Chondrocyte (in vitro differentiated cells): ENCODE measurements around the gene WDR91. TPM values are rescaled to one million over a fixed set of nuclear protein-coding genes. Genes with fewer than 3 reads are reported as not detected.

Source experiments
- DNase-seq: peaks from one replicate; pipeline ENCODE4 v3.0.0; 2021; ENCODE audit warnings: mixed read lengths, low spot score
- H3K27ac Mint-ChIP-seq: one replicate; pipeline ENCODE4 v1.8.0; 2021; ENCODE audit warnings: mild to moderate bottlenecking, moderate library complexity, mixed read lengths; ENCODE audit not compliant: unreplicated experiment
- H3K27me3 Mint-ChIP-seq: 2 replicates; pipeline ENCODE4 v1.8.0; 2021; ENCODE audit warnings: low read depth, mixed read lengths
- H3K36me3 Mint-ChIP-seq: 2 replicates; pipeline ENCODE4 v1.8.0; 2021; ENCODE audit warnings: low read depth, mixed read lengths
- H3K4me1 Mint-ChIP-seq: 2 replicates; pipeline ENCODE4 v1.8.0; 2021; ENCODE audit warnings: low read depth, mild to moderate bottlenecking, mixed read lengths
- H3K4me3 Mint-ChIP-seq: one replicate; pipeline ENCODE4 v1.8.0; 2021; ENCODE audit warnings: mild to moderate bottlenecking, moderate library complexity, mixed read lengths; ENCODE audit not compliant: unreplicated experiment
- H3K9me3 Mint-ChIP-seq: 2 replicates; pipeline ENCODE4 v1.8.0; 2021; ENCODE audit warnings: low read depth, mixed read lengths
- CTCF ChIP-seq: fragments of 200-600 bp; sonication (generic); IDR thresholded peaks from 2 replicates; pipeline ENCODE4 v1.5.0; 2021; ENCODE audit warnings: antibody characterized with exemption, mild to moderate bottlenecking, moderate library complexity
- total RNA-seq: library from RNA; stranded (reverse); gene quantifications from 3 replicates; pipeline ENCODE4 v1.2.1, GENCODE V29; 2021

The WDR91 gene
- total RNA-seq, 1 donor from 2014 or later = 10.6 TPM

- peaks cover 59% of the 10 kb centered on the region for H3K36me3 Mint-ChIP-seq
- peaks cover 15% of the 10 kb centered on the region for H3K9me3 Mint-ChIP-seq
- TF ChIP-seq CTCF = no peak
- DNase-seq = no peak
- no peaks in the 10 kb centered on the region for H3K4me1 Mint-ChIP-seq
- H3K27ac Mint-ChIP-seq = no peak overlapping the region
- H3K4me3 Mint-ChIP-seq = no peak overlapping the region
- H3K27me3 Mint-ChIP-seq = no peaks in the 10 kb centered on the region
Measured at GRCh38 chr7:135186841-135187253, 24.5 kb downstream of the WDR91 start.

- no peak for DNase-seq
- H3K36me3 Mint-ChIP-seq = peaks cover 60% of the 10 kb centered on the region
- peaks cover 21% of the 10 kb centered on the region for H3K9me3 Mint-ChIP-seq
- no peak for TF ChIP-seq CTCF
- H3K27ac Mint-ChIP-seq = no peak overlapping the region
- no peak overlapping the region for H3K4me3 Mint-ChIP-seq
- no peaks in the 10 kb centered on the region for H3K27me3 Mint-ChIP-seq
- no peaks in the 10 kb centered on the region for H3K4me1 Mint-ChIP-seq
Measured at GRCh38 chr7:135186261-135186540, 25.1 kb downstream of the WDR91 start.

- Mint-ChIP-seq H3K9me3 (peaks cover 25% of the 10 kb centered on the region), H3K36me3 (peaks cover 59% of the 10 kb centered on the region), H3K4me1 (no peaks in the 10 kb centered on the region), H3K27ac (no peak overlapping the region), H3K27me3 (no peaks in the 10 kb centered on the region), H3K4me3 (no peak overlapping the region)
- no peak for TF ChIP-seq CTCF
- no peak for DNase-seq
Measured at GRCh38 chr7:135185471-135186260, 25.7 kb downstream of the WDR91 start.

- Mint-ChIP-seq H3K4me1 (no peaks in the 10 kb centered on the region), H3K9me3 (peaks cover 32% of the 10 kb centered on the region), H3K4me3 (no peak overlapping the region), H3K27me3 (no peaks in the 10 kb centered on the region), H3K27ac (no peak overlapping the region), H3K36me3 (peaks cover 57% of the 10 kb centered on the region)
- TF ChIP-seq CTCF = no peak
- no peak for DNase-seq
Measured at GRCh38 chr7:135184254-135184841, 27.0 kb downstream of the WDR91 start.

GRCh38 chr7:135183478-135183877 lies 27.8 kb downstream of the WDR91 start:
- Mint-ChIP-seq H3K9me3 (peaks cover 32% of the 10 kb centered on the region), H3K4me3 (no peak overlapping the region), H3K4me1 (no peaks in the 10 kb centered on the region), H3K27me3 (no peaks in the 10 kb centered on the region), H3K36me3 (peaks cover 52% of the 10 kb centered on the region), H3K27ac (no peak overlapping the region)
- no peak for DNase-seq
- no peak for TF ChIP-seq CTCF
